Stimulated activated CD8-positive, alpha-beta memory T cell treated with anti-CD3 and anti-CD28 coated beads, Interleukin-15, amount 100 ng/mL, for 1 hour (primary cell): ENCODE data around the gene SMIM28.

ENCODE experiments used
- DNase-seq: peaks from one replicate; pipeline ENCODE4 v3.0.0-alpha.2; 2020; ENCODE audit warnings: low read depth

SMIM28 gene

GRCh38 chr6:138430361-138431145 lies 52.8 kb downstream of the SMIM28 start:
- DNase-seq, result no peak

GRCh38 chr6:138431256-138432062 lies 53.8 kb downstream of the SMIM28 start:
- DNase-seq, result no peak

GRCh38 chr6:138432063-138432356 lies 54.3 kb downstream of the SMIM28 start:
- no peak for DNase-seq
